GM20431 (cell line): ENCODE results near the gene CXXC1.
"Not testable (repeated sequence)": the region's sequence is repeated elsewhere in the genome, so short reads cannot be mapped to it uniquely, and the experiment has no call there.

Source experiments
- in situ Hi-C: fragments of 300-500 bp; cut with MseI, MboI; formaldehyde crosslinking; loops from one replicate; pipeline ENCODE4 v1.15.0; 2020; ENCODE audit warnings: low sequenced_read_pairs; ENCODE audit not compliant: unreplicated experiment

CXXC1 gene

DNA sequence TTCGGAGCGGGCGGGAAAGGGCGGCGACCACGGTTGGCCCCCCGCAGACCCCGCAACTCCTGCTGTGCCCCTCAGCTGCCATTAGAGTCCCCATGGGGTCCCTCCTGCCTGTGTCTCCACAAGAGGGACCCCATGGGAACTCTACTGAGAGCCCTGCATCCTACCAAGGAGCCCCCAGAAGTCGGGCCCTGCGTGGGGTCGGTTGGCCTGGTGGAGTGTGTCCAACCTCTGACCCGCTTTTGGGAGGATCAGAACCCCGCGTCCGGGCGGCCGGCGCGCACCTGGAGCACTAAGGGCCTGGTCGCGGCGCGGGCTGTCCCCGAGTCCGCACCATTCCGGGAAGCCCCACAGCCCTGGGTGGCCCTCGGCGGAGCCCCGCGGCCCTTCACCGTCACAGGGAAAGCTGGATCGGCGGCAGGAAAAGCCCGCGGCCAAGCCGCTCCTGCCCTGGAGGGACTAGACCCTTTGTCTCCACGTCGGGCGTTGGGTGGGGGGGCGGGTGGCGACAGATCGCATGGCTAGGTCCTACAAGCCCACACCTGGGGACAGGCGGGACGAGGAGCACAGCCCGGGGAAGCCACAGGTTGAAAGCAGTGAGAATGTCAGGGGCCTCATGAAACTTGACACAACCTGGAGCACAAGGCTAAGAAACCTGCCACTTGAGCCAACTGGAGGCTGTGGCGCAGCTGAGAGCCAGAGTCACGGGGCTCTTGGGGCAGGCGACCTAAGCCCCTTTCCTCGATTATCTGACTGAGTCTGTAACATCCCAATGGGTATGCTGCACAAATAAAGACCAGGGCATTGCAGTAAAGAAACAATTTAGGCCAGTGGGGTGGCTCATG lies 11.2 kb upstream of the CXXC1 start:
- in situ Hi-C loops: no loop called here

DNA sequence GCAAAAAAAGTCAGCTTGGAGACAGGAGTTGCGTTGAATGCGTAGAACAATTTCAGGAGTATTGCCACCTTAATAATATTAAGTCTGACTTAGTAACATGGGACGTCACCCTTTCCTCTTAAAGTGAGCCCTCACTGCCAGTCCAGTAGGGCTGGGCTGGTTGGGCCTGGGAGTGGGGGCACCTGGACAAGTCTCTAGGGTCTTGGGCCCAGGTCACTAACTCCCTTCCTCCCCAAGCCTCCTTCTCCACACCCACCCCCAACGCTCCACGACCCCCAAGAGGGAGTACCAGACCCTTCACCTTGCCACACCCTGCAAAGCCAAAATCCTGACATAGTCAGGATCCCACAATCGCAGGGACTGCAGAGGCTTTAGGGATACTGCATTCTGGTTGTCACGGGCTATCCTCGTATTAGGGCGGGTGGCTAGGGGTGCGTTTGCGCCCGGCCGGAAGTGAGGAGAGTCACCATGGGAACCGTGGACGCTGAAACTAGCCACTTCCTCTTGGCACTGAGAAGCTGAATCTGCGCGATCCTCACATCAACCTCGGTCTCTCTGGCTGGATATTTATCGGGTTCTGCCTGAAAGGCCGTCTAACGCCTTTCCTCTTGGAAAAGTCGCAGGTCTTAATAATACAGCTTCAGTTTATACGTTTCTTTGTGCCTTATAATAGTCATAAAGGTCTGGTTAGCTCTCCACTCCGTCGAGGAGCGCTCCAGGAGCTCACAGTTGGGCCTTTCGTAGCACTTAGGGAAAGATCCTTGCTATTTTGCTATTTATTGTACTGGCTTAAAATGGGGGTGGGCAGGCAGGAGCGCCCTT lies 10.3 kb upstream of the CXXC1 start:
- in situ Hi-C loops: no loop called here

DNA sequence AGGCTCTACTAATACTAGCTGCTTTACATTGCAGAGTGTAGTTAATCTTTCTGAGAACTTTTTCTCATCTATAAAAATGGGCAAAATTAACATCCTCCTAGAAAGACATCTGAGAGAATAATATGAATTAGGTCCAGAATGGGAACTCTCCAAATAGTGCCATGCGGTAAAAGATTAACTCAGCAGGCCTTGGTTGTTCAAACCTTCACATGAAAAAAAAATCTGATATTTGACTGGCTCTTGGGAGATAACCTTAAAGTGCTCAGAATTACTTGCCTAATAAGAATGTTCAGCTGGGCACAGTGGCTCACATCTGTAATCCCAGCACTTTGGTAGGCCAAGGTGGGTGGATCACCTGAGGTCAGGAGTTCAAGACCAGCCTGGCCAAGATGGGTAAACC lies 5.5 kb upstream of the CXXC1 start:
- in situ Hi-C loops: no loop called here

DNA sequence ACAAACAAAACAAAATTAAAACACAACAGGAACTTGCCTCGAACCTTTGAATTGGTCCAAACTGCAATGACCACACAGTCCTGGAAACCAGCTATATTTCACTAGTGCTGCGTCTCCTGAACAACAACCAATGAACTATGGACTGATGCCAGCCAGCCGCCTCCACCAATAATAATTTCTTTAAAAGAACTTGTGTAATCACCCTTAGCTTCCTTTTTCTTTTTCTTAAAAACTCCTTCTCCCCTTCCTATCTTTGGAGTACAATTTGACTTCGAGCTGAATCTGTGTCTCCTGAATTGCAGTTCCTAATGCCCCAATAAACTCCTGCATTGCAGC lies 1.6 kb upstream of the CXXC1 start:
- in situ Hi-C loops: no loop called here

DNA sequence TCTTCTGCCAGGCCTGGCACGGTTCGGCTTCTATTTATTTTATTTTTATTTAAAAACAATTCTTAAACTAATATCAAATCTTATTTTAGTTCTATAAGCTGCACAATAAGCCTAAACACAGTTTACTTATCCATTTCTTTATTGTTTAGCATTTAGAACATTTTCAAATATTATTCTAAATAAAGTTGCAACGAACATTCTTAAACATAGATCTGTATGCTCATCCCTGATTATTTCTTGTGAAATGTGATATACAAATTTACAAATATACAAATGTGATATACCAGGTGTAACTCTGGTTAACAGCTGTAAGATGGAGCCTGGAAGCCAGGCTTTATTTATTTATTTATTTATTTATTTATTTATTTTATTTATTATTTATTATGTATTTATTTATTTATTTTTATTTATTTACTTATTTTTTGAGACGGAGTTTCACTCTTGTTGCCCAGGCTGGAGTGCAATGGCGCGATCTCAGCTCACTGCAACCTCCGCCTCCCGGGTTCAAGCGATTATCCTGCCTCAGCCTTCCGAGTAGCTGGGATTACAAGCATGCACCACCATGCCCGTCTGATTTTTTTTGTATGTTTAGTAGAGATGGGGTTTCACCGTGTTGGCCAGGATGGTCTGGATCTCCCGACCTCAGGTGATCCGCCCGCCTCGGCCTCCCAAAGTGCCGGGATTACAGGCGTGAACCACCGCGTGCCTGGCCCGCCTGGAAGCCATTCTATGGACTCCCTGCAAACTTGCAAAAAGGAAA lies 1.0 kb upstream of the CXXC1 start:
- in situ Hi-C loops: not testable (repeated sequence)

GRCh38 chr18:50287028-50287440 lies 458 bp downstream of the CXXC1 start:
- in situ Hi-C loops: no loop called here

DNA sequence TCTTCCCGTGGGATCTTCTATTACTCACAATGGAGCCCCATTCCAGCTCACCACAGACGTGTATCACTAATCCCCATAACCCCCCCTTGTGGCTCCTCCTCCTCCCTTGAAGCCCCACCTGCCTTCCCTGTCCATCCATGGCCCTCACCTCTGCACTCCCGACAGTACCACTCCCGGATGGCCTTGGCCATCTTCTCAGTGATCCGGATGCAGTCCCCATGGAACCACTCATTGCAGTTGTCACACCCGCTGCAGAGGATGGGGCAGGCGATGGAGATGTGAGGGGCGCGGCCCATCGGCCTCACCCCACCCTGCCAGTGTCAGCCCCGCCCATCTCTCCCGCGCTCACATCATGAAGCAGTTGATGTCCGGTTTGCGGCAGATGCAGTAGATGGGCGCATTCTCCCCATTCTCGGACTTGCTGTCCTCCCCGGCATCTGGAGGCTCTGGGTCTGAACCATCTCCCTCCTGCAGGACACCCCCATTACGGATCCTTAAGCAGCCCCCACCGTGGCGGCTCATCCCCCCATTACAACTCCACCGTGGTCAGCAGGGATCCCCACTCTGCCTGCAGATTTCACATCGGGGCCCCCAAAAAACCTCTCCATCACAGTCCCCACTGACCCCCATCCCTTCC lies 983 bp downstream of the CXXC1 start:
- in situ Hi-C loops: no loop called here

- in situ Hi-C loops: no loop called here
Measured at GRCh38 chr18:50285631-50286321, 1.7 kb downstream of the CXXC1 start.

DNA sequence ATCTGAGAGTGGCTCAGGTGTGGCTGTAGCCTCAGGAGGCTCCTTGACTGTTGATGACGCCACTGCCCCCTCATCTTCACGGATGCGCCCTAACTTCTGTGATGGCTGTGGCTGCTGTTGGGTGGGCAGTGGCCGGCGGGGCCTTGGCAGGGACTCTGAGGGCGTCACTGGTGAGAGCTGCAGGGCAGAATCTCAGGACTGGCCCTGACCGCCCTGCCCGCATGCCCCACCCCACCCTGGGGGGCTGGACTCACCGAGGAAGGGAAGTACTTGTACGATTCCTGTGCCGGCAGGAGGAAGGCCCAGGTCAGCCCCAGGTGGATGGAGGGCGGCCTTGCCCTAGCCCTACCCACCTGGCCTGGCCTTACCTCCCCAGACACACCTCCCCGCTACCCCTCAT lies 2.4 kb downstream of the CXXC1 start:
- in situ Hi-C loops: no loop called here

- in situ Hi-C loops: no loop called here
Measured at GRCh38 chr18:50284255-50284885, 3.1 kb downstream of the CXXC1 start.

DNA sequence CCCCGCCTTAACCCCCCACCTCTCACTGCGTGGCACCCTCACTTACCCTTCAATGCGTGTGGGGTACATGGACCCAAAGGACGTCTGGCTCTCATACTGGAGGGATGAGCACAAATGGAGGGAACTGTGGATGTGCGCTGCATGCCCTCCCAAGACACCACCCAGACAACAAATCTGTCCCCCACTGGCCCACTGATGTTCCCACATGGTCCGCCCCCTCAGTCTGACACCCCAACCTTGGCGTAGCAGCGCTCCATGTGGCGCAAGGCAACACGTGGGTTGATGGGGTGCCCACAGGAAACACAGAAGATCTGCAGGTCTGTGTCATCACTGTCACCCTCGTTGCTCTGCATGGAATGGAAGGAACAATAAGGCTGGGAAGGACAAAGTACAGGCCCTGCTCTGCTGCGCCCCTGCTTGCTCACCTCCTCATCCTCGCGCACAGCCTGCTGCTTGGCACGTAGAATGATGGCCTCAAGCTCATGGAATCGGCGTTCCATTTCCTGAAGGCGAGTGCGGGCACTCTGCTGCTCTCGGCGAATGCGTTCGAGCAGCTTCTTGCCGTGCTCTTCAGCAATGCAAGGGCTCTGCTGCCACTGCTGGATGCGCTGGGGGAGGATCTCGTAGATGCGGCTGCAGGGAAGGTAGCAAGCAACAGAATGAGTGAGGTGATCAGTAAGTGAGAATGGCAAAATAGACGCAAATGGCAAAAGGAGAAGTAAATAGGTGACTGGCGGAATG lies 3.9 kb downstream of the CXXC1 start:
- in situ Hi-C loops: no loop called here

DNA sequence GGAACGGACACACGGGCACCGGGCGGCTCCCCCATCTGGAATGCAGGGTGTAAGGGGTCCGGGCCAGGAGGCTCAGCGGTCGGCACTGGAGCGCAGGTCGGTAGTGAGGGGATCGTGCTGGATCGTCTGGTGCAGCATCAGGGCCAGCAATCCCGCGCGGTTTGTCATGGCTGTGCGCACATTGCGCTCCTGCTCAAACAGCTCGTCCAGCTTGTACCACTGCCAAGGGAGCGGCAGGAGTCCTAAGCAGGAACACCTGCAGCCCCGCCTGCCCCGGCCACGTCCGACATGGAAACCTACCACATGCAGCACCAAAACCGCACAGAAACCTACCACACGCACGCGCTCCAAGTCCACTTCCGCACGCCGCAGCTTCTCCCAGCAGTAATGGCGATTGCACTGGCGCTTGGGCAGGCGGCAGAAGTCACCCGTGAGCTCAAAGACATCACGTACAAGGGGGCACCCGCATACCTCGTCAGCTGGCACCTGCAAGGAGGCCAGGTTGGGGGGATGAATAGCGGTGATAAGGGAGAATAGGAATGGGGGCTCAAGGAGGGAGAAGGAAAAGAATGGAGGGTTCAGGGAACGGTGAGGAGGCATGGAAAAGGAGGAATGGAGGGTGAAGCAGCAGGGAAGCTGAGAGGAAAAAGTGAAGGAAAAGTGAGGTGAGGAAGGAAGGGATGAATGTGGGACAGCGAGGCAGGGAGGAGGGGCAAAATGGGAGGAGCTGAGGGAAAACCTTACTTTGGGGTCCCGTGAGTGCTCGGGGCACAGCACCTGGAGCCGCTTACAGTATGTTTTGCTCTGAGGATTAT lies 4.8 kb downstream of the CXXC1 start:
- in situ Hi-C loops: no loop called here

DNA sequence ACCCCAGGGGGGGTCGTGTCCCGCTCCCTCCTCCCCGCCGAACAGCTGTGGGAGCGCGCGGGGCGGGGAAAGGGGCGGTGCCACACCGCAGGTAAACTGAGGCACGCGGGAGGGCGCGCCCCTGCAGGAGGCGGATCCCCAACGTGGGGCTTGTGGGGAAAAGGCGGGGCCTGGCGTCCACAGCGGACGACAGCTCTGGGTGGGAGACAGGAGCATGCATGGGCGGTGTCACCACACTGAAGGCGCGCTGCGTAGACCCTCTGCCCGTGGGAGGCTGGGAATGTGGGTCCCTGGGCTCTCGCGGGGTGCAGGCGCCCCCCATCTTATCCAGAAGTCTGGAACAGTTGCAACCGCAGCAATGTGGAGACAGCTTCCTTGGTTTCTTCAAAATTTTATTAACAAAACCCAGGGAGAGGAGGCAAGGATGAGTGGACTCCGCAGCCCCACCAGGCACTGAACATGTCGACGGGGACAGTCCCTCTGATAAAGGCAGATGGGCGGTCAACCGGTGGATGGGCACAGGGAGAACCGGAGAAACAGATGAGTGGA lies 5.4 kb downstream of the CXXC1 start:
- in situ Hi-C loops: no loop called here

- in situ Hi-C loops: no loop called here
Measured at GRCh38 chr18:50281295-50281971, 6.1 kb downstream of the CXXC1 start, which contains the start of gene MBD1. TSS of gene MBD1 (minus strand) at chr18:50281523. CDS start at chr18:50279992, 1,531 bp downstream.

DNA sequence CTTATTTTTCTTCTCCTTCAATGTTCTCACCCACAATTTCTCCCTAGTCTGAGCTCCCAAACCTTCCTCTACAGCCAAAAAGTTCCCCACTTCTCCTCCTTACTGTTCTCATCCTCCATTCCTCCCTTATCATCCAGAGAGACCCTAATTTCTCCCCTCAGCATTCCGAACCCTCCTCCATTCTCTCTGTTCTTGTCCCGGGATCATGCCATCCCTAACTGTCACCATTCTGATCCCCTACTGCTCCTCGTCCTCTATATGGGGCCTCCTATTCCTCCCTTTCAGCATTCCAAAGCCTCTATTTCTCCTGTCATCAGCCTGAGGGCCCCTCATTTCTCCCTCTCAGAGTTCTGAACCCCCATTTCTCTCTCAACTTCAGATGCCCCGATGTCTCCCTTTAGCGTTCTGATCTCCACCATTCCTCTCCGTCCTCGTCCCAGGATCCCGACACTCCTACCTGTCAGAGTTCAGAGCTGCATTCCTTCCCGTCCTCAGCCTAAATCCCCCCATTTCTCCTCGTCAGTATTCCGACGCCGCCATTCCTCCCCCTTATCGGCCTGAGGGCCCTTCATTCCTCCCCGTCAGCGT lies 6.7 kb downstream of the CXXC1 start:
- in situ Hi-C loops: no loop called here

- in situ Hi-C loops: no loop called here
Measured at GRCh38 chr18:50279752-50280151, 7.7 kb downstream of the CXXC1 start.
